Body of pancreas (tissue), 4 donors: ENCODE measurements around the gene PABPN1L. TPM values are rescaled to one million over a fixed set of nuclear protein-coding genes. Genes with fewer than 3 reads are reported as not detected.

Experiments
- ATAC-seq: fragments of 150-250 bp; one replicate; pipeline ENCODE4 v1.9.1; 2016
- DNase-seq, 4 donors: peaks; one replicate each; pipeline ENCODE4 v3.0.0-alpha.2; 2019
- H3K27ac ChIP-seq, 4 donors: fragments of 200-600 bp; sonication (generic); 1 replicate in 3 of 4; 2 replicates in 1 of 4; pipeline versions ENCODE4 v1.5.1 to v1.6.1; 2016 to 2019; ENCODE audit warnings: mild to moderate bottlenecking in 1 of 4, mixed read lengths in 1 of 4, moderate library complexity in 1 of 4
- H3K27me3 ChIP-seq, 2 donors: fragments of 200-600 bp; sonication (generic); one replicate each; pipeline ENCODE4 v1.6.0; 2016; ENCODE audit warnings: mild to moderate bottlenecking in 1 of 2
- H3K36me3 ChIP-seq, 2 donors: fragments of 200-600 bp; sonication (generic); replicated peaks in 1 of 2; 2 replicates each; pipeline ENCODE4 v1.5.1; 2016; ENCODE audit warnings: low read depth in 2 of 2; ENCODE audit not compliant: insufficient read depth in 1 of 2
- H3K4me1 ChIP-seq: fragments of 200-600 bp; sonication (generic); one replicate; pipeline ENCODE4 v1.6.0; 2016
- H3K4me3 ChIP-seq, 2 donors: fragments of 200-600 bp; sonication (generic); 1 replicate in 1 of 2; 2 replicates in 1 of 2; pipeline ENCODE4 v1.5.1; 2016 to 2019
- H3K9me3 ChIP-seq, 3 donors: fragments of 200-600 bp; sonication (generic); 1 replicate in 2 of 3; 2 replicates in 1 of 3; pipeline ENCODE4 v1.5.1; 2016
- POLR2A ChIP-seq, 3 donors: fragments of 450-650 bp; IDR thresholded peaks; one replicate each; pipeline ENCODE4 v1.6.1; 2016; ENCODE audit warnings: antibody characterized with exemption in 3 of 3, mild to moderate bottlenecking in 2 of 3
- WGBS, 2 donors: methylation state at CpG; one replicate each; pipeline ENCODE4 v1.1.5; 2017; 5-methylcytosine and 5-hydroxymethylcytosine counted together
- intact Hi-C: fragments of 100-400 bp; cut with DNase I; formaldehyde crosslinking; loops from one replicate; pipeline ENCODE4 v1.15.1; 2023
- total RNA-seq, 2 donors: library from RNA; depleted of rRNA; stranded (reverse); fragments of >200 nt; gene quantifications; one replicate each; pipeline ENCODE4 v1.1.0, GENCODE V29; 2016
- TF ChIP-seq, protein P1 (sequence below), 7 experiments: fragments of 450-650 bp in 4 of 7; fragments of 200-600 bp in 3 of 7; sonication (generic) in 3 of 7; IDR thresholded peaks; one replicate each; pipeline ENCODE4 v1.5.1; 2016 to 2019; ENCODE audit warnings: antibody characterized with exemption in 7 of 7

The PABPN1L gene, protein sequence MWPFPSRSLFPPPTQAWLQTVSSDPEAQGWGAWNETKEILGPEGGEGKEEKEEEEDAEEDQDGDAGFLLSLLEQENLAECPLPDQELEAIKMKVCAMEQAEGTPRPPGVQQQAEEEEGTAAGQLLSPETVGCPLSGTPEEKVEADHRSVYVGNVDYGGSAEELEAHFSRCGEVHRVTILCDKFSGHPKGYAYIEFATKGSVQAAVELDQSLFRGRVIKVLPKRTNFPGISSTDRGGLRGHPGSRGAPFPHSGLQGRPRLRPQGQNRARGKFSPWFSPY
- total RNA-seq: not detected

DNA sequence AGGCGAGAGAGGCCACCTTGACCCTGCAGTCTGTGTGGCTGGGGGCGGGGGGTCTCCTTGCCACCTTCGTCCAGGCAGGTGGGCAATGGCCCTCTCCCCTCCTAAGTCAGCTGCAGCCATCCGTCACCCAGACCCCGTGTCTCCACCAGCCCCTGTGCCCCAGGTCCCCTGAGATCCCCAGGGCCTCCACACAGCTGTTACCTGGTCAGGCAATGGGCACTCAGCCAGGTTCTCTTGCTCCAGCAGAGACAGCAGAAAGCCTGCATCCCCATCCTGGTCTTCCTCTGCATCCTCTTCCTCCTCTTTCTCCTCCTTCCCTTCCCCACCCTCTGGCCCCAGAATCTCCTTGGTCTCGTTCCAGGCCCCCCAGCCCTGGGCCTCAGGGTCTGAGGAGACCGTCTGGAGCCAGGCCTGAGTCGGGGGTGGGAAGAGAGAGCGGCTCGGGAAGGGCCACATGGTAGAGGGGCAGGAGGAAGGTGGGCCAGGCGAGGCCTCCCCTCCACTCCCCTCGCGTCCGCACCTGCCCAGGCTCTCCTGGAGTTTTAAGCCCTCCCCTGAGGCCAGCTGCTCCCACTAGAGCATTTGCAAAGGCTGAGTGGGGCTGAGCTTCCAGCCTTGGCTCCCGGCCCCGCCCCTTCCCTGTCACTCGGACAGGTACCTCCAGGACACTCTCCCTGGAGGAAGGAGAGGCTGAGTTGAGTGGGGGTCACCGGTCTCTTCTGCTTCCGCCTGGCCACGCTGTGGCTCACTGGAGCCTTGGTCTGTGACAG, at the start of gene PABPN1L:
PABPN1L (minus strand) TSS at position 510 of the 770 bp plus-strand sequence; CDS start at position 456, 54 bp downstream.
- intact Hi-C loops: no loop called here
- Histone ChIP-seq H3K36me3 (no peaks in the 10 kb centered on the region), H3K9me3 (no peaks in the 10 kb centered on the region), H3K4me3 (no peak within 1 kb of the TSS), H3K27me3 (no peaks in the 10 kb centered on the region), H3K27ac (no peak within 1 kb of the TSS), H3K4me1 (peaks cover 5% of the 10 kb centered on the region)
- 50 to 67% methylated on average over 10 to 17 of the region's 20 CpGs for WGBS, 2 donors
- TF ChIP-seq, protein P1, sequence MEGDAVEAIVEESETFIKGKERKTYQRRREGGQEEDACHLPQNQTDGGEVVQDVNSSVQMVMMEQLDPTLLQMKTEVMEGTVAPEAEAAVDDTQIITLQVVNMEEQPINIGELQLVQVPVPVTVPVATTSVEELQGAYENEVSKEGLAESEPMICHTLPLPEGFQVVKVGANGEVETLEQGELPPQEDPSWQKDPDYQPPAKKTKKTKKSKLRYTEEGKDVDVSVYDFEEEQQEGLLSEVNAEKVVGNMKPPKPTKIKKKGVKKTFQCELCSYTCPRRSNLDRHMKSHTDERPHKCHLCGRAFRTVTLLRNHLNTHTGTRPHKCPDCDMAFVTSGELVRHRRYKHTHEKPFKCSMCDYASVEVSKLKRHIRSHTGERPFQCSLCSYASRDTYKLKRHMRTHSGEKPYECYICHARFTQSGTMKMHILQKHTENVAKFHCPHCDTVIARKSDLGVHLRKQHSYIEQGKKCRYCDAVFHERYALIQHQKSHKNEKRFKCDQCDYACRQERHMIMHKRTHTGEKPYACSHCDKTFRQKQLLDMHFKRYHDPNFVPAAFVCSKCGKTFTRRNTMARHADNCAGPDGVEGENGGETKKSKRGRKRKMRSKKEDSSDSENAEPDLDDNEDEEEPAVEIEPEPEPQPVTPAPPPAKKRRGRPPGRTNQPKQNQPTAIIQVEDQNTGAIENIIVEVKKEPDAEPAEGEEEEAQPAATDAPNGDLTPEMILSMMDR (IDR thresholded peaks at IDR 0.05): no peak
- no peak for TF ChIP-seq POLR2A (IDR thresholded peaks at IDR 0.05)
- DNase-seq (peak in 3 of 4 donors; percentile 22 to 57 (median 53)), ATAC-seq (no peak)

DNA sequence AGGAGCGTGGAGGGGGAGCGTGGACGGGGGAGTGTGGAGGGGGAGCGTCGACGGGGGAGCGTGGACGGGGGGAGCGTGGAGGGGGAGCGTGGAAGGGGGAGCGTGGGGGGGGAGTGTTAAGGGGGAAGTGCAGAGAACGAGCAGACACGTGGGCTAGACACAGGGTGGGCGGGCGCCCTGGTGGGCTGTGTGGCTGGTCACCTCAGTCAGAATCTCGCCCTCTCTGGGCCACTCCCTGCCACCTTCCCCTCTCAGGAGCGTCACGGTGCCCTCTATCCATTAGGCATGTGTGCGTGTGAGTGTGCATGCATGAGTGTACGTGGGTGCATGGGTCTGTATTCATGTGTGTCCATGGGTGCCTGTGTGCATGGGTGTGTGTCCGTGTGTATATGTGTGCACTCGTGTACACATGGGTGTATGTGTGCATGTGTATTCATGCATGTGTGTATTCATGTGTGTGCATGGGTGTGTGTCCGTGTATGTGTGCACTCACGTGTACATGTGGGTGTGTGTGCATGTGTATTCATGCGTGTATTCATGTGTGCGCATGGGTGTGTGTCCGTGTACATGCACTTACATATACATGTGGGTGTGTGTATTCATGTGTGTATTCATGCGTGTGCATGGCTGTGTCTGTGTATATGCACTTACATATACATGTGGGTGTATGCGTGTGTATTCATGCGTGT, 49.3 kb upstream of the PABPN1L start:
- Histone ChIP-seq H3K4me3 (no peak overlapping the region), H3K9me3 (no peaks in the 10 kb centered on the region), H3K36me3 (no peaks in the 10 kb centered on the region), H3K27me3 (no peaks in the 10 kb centered on the region), H3K4me1 (peaks cover 16% of the 10 kb centered on the region), H3K27ac (no peak overlapping the region)
- DNase-seq (no peak), ATAC-seq (no peak)
- intact Hi-C loops: no loop called here
- 84 to 88% methylated on average over 28 to 29 of the region's 30 CpGs for WGBS, 2 donors
- TF ChIP-seq POLR2A (IDR thresholded peaks at IDR 0.05): no peak
- TF ChIP-seq, protein P1 (IDR thresholded peaks at IDR 0.05): peak in 1 of 7 experiments; percentile 15

DNA sequence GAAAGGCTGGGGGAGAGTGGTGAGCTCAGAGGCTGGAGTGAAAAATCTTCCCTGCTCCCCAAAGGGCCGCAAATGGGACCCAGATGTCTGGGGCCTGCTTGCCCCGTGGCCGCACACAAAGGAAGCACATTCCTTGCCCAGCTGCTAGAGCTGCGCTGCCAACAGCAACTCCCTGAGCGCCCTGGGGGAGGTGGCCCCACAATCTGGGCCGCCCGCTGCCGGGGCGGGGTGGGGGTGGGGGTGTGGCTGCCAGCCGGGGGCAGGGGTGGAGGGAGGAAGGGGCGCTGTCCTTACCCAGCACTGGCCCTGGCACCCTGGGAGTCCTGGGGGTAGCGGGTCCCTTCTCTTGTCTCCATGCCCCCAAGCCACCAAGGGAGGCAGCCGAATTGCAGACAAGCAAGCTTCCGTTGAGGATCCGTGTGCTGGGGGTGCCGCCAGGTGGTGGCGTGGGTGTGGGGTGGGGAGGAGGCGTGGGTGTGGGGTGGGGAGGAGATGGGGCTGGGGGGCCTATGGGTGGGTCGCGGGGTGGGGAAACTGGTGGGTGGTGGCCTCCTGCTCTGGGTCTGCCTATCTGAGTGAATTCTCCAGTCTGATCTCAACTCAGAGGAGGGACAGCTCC, 48.4 kb upstream of the PABPN1L start:
- H3K4me3 ChIP-seq: no peak overlapping the region
- H3K27me3 ChIP-seq: no peaks in the 10 kb centered on the region
- DNase-seq: no peak
- intact Hi-C loops: no loop called here
- no peaks in the 10 kb centered on the region for H3K9me3 ChIP-seq
- H3K27ac ChIP-seq: no peak overlapping the region
- WGBS, 2 donors: 62 to 80% methylated on average over 9 to 16 of the region's 20 CpGs
- H3K4me1 ChIP-seq: peaks cover 21% of the 10 kb centered on the region
- ATAC-seq: no peak
- no peak for TF ChIP-seq POLR2A (IDR thresholded peaks at IDR 0.05)
- TF ChIP-seq, protein P1 (IDR thresholded peaks at IDR 0.05): no peak
- H3K36me3 ChIP-seq: no peaks in the 10 kb centered on the region

DNA sequence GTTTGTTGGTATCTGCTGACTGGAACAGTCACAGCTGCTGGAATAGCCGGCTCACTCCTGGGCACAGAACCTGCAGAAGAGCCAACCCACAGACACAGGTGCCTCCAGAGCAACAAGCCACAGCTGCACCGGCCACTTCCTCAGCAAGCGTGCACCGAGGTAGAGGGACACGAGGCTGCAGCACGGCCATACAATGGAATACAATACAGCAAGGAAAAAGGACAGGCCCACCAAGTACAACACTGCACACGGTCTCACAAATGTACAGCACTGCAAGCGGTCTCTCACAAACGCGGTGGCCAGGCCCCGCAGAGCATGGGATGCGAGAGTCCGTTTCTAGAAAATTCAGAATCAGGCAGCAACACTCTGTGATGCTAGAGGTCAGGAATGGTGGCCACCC, 47.4 kb upstream of the PABPN1L start:
- intact Hi-C loops: no loop called here
- Histone ChIP-seq H3K4me1 (peaks cover 31% of the 10 kb centered on the region), H3K4me3 (no peak overlapping the region), H3K27ac (no peak overlapping the region), H3K9me3 (no peaks in the 10 kb centered on the region), H3K27me3 (no peaks in the 10 kb centered on the region), H3K36me3 (no peaks in the 10 kb centered on the region)
- TF ChIP-seq POLR2A (IDR thresholded peaks at IDR 0.05): no peak
- TF ChIP-seq, protein P1 (IDR thresholded peaks at IDR 0.05): no peak
- ATAC-seq: no peak
- no peak for DNase-seq
- WGBS, 2 donors: 94 to 96% methylated on average over 13 of the region's 13 CpGs
